Activated T-helper 2 cell treated with anti-CD3 and anti-CD28 coated beads, Interferon-gamma antibody, Interleukin-2, Interleukin-4, amounts not matched to agents 10 μg/mL and 5 μg/mL and 100 μg/mL, durations not matched to agents 14 hours and 24 hours and 36 hours (primary cell): ENCODE results near the gene RNF223. TPM values are rescaled to one million over a fixed set of nuclear protein-coding genes. Genes with fewer than 3 reads are reported as not detected.
A peak's percentile ranks its signal among the peaks of the same experiment; 100 is the strongest.
"Not testable (repeated sequence)": the region's sequence is repeated elsewhere in the genome, so short reads cannot be mapped to it uniquely, and the experiment has no call there.

Experiments used
- DNase-seq: peaks from one replicate; pipeline ENCODE4 v3.0.0; 2021; ENCODE audit warnings: low spot score
- H3K27ac Mint-ChIP-seq: one replicate; pipeline ENCODE4 v1.8.0; 2021; ENCODE audit warnings: mixed read lengths
- H3K27me3 Mint-ChIP-seq: one replicate; pipeline ENCODE4 v1.8.0; 2021; ENCODE audit warnings: low read depth, mixed read lengths
- H3K36me3 Mint-ChIP-seq: one replicate; pipeline ENCODE4 v1.8.0; 2021; ENCODE audit warnings: low read depth, mixed read lengths
- H3K4me1 Mint-ChIP-seq: one replicate; pipeline ENCODE4 v1.8.0; 2021; ENCODE audit warnings: low read depth, mixed read lengths
- H3K4me3 Mint-ChIP-seq: one replicate; pipeline ENCODE4 v1.8.0; 2021; ENCODE audit warnings: low read depth, mild to moderate bottlenecking, moderate library complexity, mixed read lengths
- H3K9me3 Mint-ChIP-seq: one replicate; pipeline ENCODE4 v1.8.0; 2021; ENCODE audit warnings: mixed read lengths
- intact Hi-C: fragments of 100-400 bp; cut with micrococcal nuclease; formaldehyde crosslinking; loops from one replicate; pipeline ENCODE4 v1.15.1; 2023
- total RNA-seq: library from RNA; stranded (reverse); gene quantifications from 2 replicates; pipeline ENCODE4 v1.2.3, GENCODE V29; 2022

Gene RNF223
- total RNA-seq, 1 donor from 2014 or later: not detected

GRCh38 chr1:1062348-1063163, 11.6 kb downstream of the RNF223 start:
- peaks cover 20% of the 10 kb centered on the region for H3K4me1 Mint-ChIP-seq
- peaks cover 3% of the 10 kb centered on the region for H3K36me3 Mint-ChIP-seq
- intact Hi-C loops: loop anchor here (2.0 to 10.0 kb wide), 3 partner anchors 40 to 78 kb away; partner anchors contain the start of genes AGRN and C1orf159
- H3K27ac Mint-ChIP-seq: peak overlapping the region; percentile 12
- H3K9me3 Mint-ChIP-seq: no peaks in the 10 kb centered on the region
- DNase-seq: no peak
- peak overlapping the region; percentile 71 for H3K4me3 Mint-ChIP-seq
- H3K27me3 Mint-ChIP-seq: peaks cover 27% of the 10 kb centered on the region

- intact Hi-C loops: loop anchor here (2.0 to 10.0 kb wide), 3 partner anchors 40 to 77 kb away; partner anchors contain the start of genes AGRN and C1orf159
- Mint-ChIP-seq H3K4me3 (peak overlapping the region; percentile 71), H3K36me3 (peaks cover 3% of the 10 kb centered on the region)
Measured at GRCh38 chr1:1061682-1062345, 12.3 kb downstream of the RNF223 start.

GRCh38 chr1:1060281-1061000, 13.7 kb downstream of the RNF223 start:
- intact Hi-C loops: loop anchor here (5.0 to 10.0 kb wide), 2 partner anchors 38 to 54 kb away; partner anchors contain the start of genes AGRN and C1orf159
- peaks cover 3% of the 10 kb centered on the region for H3K36me3 Mint-ChIP-seq
- H3K27ac Mint-ChIP-seq: no peak overlapping the region
- DNase-seq: no peak
- no peaks in the 10 kb centered on the region for H3K9me3 Mint-ChIP-seq
- peaks cover 16% of the 10 kb centered on the region for H3K4me1 Mint-ChIP-seq
- H3K4me3 Mint-ChIP-seq: peak overlapping the region; percentile 80
- H3K27me3 Mint-ChIP-seq: peaks cover 29% of the 10 kb centered on the region

More at GRCh38 chr1:1061682-1062345, 12.3 kb downstream of the RNF223 start:
- no peak for DNase-seq
- no peaks in the 10 kb centered on the region for H3K9me3 Mint-ChIP-seq
- peaks cover 32% of the 10 kb centered on the region for H3K27me3 Mint-ChIP-seq
- H3K4me1 Mint-ChIP-seq: peaks cover 20% of the 10 kb centered on the region
- H3K27ac Mint-ChIP-seq: no peak overlapping the region

GRCh38 chr1:1059494-1060280, 14.4 kb downstream of the RNF223 start:
- Mint-ChIP-seq H3K9me3 (no peaks in the 10 kb centered on the region), H3K4me3 (peak overlapping the region; percentile 80), H3K27me3 (peaks cover 28% of the 10 kb centered on the region), H3K36me3 (peaks cover 3% of the 10 kb centered on the region), H3K4me1 (peaks cover 13% of the 10 kb centered on the region), H3K27ac (no peak overlapping the region)
- DNase-seq: peak; percentile 84
- intact Hi-C loops: loop anchor here (2.0 to 10.0 kb wide), 4 partner anchors 19 to 55 kb away; partner anchors contain the start of genes AGRN and C1orf159

- peak; percentile 54 for DNase-seq
- Mint-ChIP-seq H3K9me3 (no peaks in the 10 kb centered on the region), H3K4me3 (peak overlapping the region; percentile 77), H3K27ac (peak overlapping the region; percentile 46), H3K27me3 (peaks cover 28% of the 10 kb centered on the region), H3K4me1 (peaks cover 13% of the 10 kb centered on the region), H3K36me3 (peaks cover 3% of the 10 kb centered on the region)
- intact Hi-C loops: loop anchor here (2.0 kb wide), 2 partner anchors 18 to 26 kb away; no protein-coding TSS in a partner anchor
Measured at GRCh38 chr1:1058921-1059493, 15.1 kb downstream of the RNF223 start.

GRCh38 chr1:1058088-1058905, 15.8 kb downstream of the RNF223 start:
- Mint-ChIP-seq H3K9me3 (no peaks in the 10 kb centered on the region), H3K27me3 (peaks cover 28% of the 10 kb centered on the region), H3K36me3 (peaks cover 3% of the 10 kb centered on the region), H3K4me3 (peak overlapping the region; percentile 77), H3K4me1 (peaks cover 13% of the 10 kb centered on the region), H3K27ac (peak overlapping the region; percentile 46)
- intact Hi-C loops: loop anchor here (2.0 kb wide), 2 partner anchors 17 to 25 kb away; no protein-coding TSS in a partner anchor
- DNase-seq: no peak

GRCh38 chr1:1057769-1058087, 16.4 kb downstream of the RNF223 start:
- H3K4me3 Mint-ChIP-seq: peak overlapping the region; percentile 21
- H3K36me3 Mint-ChIP-seq, DNase-seq, H3K9me3 Mint-ChIP-seq, H3K27ac Mint-ChIP-seq: not testable (repeated sequence)
- intact Hi-C loops: loop anchor here (2.0 kb wide), 2 partner anchors 17 to 25 kb away; no protein-coding TSS in a partner anchor
- H3K27me3 Mint-ChIP-seq: peaks cover 28% of the 10 kb centered on the region
- H3K4me1 Mint-ChIP-seq: peaks cover 13% of the 10 kb centered on the region

- intact Hi-C loops: no loop called here
- peaks cover 24% of the 10 kb centered on the region for H3K27me3 Mint-ChIP-seq
- H3K4me1 Mint-ChIP-seq: peaks cover 9% of the 10 kb centered on the region
- no peak for DNase-seq
- H3K4me3 Mint-ChIP-seq: no peak overlapping the region
- H3K9me3 Mint-ChIP-seq: no peaks in the 10 kb centered on the region
- H3K36me3 Mint-ChIP-seq: peaks cover 3% of the 10 kb centered on the region
- no peak overlapping the region for H3K27ac Mint-ChIP-seq
Measured at GRCh38 chr1:1055841-1056736, 18.0 kb downstream of the RNF223 start.

GRCh38 chr1:1054971-1055370, 19.1 kb downstream of the RNF223 start:
- DNase-seq: no peak
- peaks cover 17% of the 10 kb centered on the region for H3K27me3 Mint-ChIP-seq
- H3K9me3 Mint-ChIP-seq: no peaks in the 10 kb centered on the region
- H3K27ac Mint-ChIP-seq: no peak overlapping the region
- intact Hi-C loops: no loop called here
- no peak overlapping the region for H3K4me3 Mint-ChIP-seq
- peaks cover 3% of the 10 kb centered on the region for H3K4me1 Mint-ChIP-seq
- H3K36me3 Mint-ChIP-seq: no peaks in the 10 kb centered on the region

- Mint-ChIP-seq H3K27ac (no peak overlapping the region), H3K36me3 (no peaks in the 10 kb centered on the region), H3K4me3 (no peak overlapping the region), H3K27me3 (peaks cover 17% of the 10 kb centered on the region), H3K9me3 (no peaks in the 10 kb centered on the region), H3K4me1 (peaks cover 3% of the 10 kb centered on the region)
- no peak for DNase-seq
- intact Hi-C loops: no loop called here
Measured at GRCh38 chr1:1054099-1054700, 19.9 kb downstream of the RNF223 start.
